OCI-LY7 (cell line): Measurements from ENCODE around the gene SCARB2.

ENCODE experiments used
- CTCF ChIP-seq: fragments of 200-600 bp; sonication (generic); conservative IDR thresholded peaks from 2 replicates; pipeline ENCODE4 v1.5.1; 2014; ENCODE audit warnings: mild to moderate bottlenecking, antibody characterized with exemption, low read length, moderate library complexity, mixed read lengths
- EZH2phosphoT487 ChIP-seq: fragments of 200-600 bp; sonication (generic); IDR thresholded peaks from 2 replicates; pipeline ENCODE4 v1.6.1; 2018; ENCODE audit warnings: low read depth, borderline replicate concordance, mild to moderate bottlenecking, mixed run types, antibody characterized with exemption, low read length, moderate library complexity, mixed read lengths

GRCh38 chr4:76178296-76178695 lies 35.3 kb downstream of the SCARB2 start:
- no peak for TF ChIP-seq CTCF
- no peak for TF ChIP-seq EZH2phosphoT487
